ENCODE results near the gene TNPO1.
A peak's percentile ranks its signal among the peaks of the same experiment; 100 is the strongest.

Gene TNPO1

GRCh38 chr5:72847989-72848473 lies 31.6 kb downstream of the TNPO1 start:
- DNase-seq (ENCODE audit: low spot score), result peak; percentile 77
- TF ChIP-seq CTCF (IDR thresholded peaks at IDR 0.05; ENCODE audit: extremely low read depth, insufficient read depth, missing control alignments), result no peak
- in situ Hi-C loops (cut with MboI; ENCODE audit: low pct_unique_long_range_greater_than_20kb, low sequenced_read_pairs, unreplicated experiment), result no loop called here

DNA sequence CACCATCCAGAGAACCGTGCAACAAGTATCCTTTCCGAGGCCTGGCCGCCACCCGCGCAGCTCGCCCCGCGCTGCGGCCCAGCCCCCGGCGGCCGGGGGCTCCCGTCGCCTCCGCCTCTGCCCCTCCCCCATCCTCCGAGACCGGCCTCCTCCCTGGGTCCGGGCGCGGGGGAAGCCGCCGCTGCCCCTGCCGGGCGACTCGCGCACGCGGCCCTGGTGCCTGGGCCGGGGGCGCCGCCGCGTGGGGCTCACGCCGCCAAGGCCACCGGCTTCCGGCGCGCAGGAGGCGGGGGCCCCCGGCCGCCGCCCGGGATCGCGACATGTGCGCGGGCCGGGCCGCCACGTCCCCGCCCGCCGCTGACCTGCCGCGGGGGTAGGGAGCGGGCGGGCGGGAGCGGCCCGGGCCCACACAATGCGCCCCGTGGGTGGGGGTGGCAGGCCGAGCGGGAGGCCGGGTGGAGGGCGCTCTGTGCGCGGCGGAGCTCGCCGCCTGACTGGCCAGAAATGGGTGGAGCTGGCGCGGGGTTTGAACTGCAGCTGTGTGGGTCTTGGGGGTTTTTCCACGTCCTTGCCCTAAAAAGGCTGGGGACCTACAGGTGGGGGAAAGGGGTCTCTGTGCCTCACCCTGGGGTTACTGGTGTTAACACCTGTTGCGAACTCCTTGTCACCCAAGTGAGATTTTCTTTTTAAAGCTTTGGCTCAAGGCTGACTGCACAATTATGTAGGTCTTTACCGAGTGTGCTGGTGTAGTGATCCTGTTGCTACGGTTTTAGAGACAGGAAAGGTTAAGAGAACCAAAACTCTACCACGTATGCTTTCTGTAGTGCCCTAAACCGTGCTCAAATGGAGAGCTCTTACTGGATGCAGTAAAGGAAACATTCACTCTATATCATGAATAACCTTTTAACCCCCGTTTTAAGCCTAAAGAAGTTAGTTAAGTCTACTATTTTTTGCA lies 32.3 kb downstream of the TNPO1 start:
- peak; percentile 18 for TF ChIP-seq CTCF (IDR thresholded peaks at IDR 0.05; ENCODE audit: extremely low read depth, insufficient read depth, missing control alignments)
- in situ Hi-C loops (cut with MboI; ENCODE audit: low pct_unique_long_range_greater_than_20kb, low sequenced_read_pairs, unreplicated experiment), result no loop called here
- DNase-seq (ENCODE audit: low spot score), result peak; percentile 69

- in situ Hi-C loops (cut with MboI; ENCODE audit: low pct_unique_long_range_greater_than_20kb, low sequenced_read_pairs, unreplicated experiment), result no loop called here
- DNase-seq (ENCODE audit: low spot score), result no peak
- TF ChIP-seq CTCF (IDR thresholded peaks at IDR 0.05; ENCODE audit: extremely low read depth, insufficient read depth, missing control alignments), result no peak
These were observed 33.1 kb downstream of the TNPO1 start for GRCh38 chr5:72849546-72849945.

DNA sequence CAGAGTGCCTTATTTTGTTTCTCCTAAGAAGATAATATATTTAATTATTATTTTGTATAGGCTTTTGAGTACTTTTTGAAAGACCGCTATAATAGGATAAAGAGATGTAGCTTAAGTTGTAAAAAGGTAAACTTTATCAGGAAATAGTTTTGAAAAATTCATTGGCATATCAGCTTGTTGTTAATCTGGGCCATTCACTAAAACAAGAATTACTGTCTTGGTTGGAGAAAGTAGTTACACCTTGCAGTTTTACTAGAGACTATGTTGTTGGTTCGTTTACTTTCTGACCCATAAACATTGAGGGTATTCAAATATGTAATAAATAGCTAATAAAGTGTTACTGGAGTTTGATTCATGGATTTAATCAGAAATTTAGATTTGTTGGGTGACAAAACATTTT lies 33.7 kb downstream of the TNPO1 start:
- in situ Hi-C loops (cut with MboI; ENCODE audit: low pct_unique_long_range_greater_than_20kb, low sequenced_read_pairs, unreplicated experiment), result no loop called here
- no peak for DNase-seq (ENCODE audit: low spot score)
- TF ChIP-seq CTCF (IDR thresholded peaks at IDR 0.05; ENCODE audit: extremely low read depth, insufficient read depth, missing control alignments), result no peak

DNA sequence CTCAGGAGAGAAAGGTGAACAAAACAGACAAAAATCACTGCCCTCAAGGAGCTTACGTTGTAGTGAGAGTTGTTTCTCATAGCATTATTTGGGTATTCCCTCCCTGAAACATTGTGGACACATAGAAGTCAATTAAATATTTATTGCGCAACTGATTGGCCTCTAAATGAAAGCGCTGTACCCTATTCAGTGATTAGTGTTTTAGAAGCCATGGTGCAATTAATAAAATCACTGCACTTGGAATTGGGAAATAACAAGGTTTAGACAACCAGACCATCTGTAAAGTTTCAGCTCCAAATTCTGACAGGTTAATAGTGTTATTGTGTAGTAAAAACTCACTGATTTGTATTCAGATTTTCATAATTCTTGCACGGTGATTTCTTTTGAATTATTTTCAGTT lies 35.9 kb downstream of the TNPO1 start:
- no peak for DNase-seq (ENCODE audit: low spot score)
- in situ Hi-C loops (cut with MboI; ENCODE audit: low pct_unique_long_range_greater_than_20kb, low sequenced_read_pairs, unreplicated experiment), result no loop called here
- TF ChIP-seq CTCF (IDR thresholded peaks at IDR 0.05; ENCODE audit: extremely low read depth, insufficient read depth, missing control alignments), result no peak

GRCh38 chr5:72854419-72854818 lies 38.0 kb downstream of the TNPO1 start:
- DNase-seq (ENCODE audit: low spot score), result no peak
- TF ChIP-seq CTCF (IDR thresholded peaks at IDR 0.05; ENCODE audit: extremely low read depth, insufficient read depth, missing control alignments), result no peak
- in situ Hi-C loops (cut with MboI; ENCODE audit: low pct_unique_long_range_greater_than_20kb, low sequenced_read_pairs, unreplicated experiment), result no loop called here

Data from GM13977 (cell line).